DOHH2 (cell line): Measurements from ENCODE around the gene IL12RB2.

Source experiments
- CTCF ChIP-seq: fragments of 200-600 bp; sonication (generic); IDR thresholded peaks from one replicate; pipeline ENCODE4 v1.5.1; 2014; ENCODE audit warnings: antibody characterized with exemption, mild to moderate bottlenecking, low read depth, low read length; ENCODE audit not compliant: poor library complexity, severe bottlenecking
- EZH2phosphoT487 ChIP-seq: fragments of 200-600 bp; sonication (generic); IDR thresholded peaks from 2 replicates; pipeline ENCODE4 v1.6.1; 2017; ENCODE audit warnings: borderline replicate concordance, mild to moderate bottlenecking, antibody characterized with exemption, low read length, moderate library complexity, mixed read lengths

GRCh38 chr1:67285780-67286488 lies 21.7 kb upstream of the IL12RB2 start:
- TF ChIP-seq CTCF (no peak), EZH2phosphoT487 (no peak)
